ENCODE data around the gene VANGL1.
A peak's percentile ranks its signal among the peaks of the same experiment; 100 is the strongest.
"Not testable (repeated sequence)": the region's sequence is repeated elsewhere in the genome, so short reads cannot be mapped to it uniquely, and the experiment has no call there.

VANGL1 gene

DNA sequence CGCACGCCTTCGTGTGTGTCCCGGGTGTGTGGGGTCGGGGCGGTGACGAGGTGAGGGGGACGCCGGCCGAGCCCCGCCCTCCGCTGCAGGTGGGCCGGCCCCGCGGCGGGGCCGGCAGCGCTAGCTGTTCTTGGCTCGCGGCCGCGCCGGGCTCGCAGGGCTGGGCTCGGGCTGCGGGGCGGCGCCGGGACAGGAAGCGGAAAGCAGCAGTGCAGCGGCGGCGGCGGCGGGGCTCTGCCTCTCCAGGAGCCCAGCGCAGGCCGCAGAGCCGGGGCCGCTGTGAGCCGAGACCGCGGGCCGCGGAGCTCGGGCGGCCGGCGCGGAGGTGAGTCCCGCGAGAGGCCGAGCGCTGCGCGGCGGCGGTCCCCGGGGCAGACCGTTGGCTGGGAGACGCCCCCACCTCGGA, at the start of gene VANGL1:
Gene VANGL1 (plus strand): TSS at position 209 of the 406 bp plus-strand sequence. CDS start 9,444 bp downstream, outside the sequence.
- peak; percentile 47 for DNase-seq

DNA sequence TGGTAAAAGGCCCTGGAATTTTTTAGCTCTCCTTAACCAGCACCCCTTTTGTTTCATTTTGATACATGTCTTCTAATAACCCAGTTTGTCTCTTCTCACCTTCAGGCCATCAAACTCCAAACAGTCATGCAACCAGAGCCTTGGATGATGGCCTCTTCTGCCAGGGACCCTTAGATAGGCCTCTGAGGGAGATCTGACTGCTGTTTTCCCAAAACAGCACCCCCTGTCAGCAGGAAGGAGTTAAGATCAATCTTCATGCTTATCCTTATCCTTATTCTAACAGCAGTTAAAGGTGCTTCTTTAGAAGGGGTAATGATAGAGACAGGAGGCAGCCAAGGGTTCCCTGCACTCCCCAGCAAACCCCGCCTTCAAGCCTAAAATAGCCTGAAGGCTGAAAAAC, 49.5 kb upstream of the VANGL1 start:
- DNase-seq, result no peak

DNA sequence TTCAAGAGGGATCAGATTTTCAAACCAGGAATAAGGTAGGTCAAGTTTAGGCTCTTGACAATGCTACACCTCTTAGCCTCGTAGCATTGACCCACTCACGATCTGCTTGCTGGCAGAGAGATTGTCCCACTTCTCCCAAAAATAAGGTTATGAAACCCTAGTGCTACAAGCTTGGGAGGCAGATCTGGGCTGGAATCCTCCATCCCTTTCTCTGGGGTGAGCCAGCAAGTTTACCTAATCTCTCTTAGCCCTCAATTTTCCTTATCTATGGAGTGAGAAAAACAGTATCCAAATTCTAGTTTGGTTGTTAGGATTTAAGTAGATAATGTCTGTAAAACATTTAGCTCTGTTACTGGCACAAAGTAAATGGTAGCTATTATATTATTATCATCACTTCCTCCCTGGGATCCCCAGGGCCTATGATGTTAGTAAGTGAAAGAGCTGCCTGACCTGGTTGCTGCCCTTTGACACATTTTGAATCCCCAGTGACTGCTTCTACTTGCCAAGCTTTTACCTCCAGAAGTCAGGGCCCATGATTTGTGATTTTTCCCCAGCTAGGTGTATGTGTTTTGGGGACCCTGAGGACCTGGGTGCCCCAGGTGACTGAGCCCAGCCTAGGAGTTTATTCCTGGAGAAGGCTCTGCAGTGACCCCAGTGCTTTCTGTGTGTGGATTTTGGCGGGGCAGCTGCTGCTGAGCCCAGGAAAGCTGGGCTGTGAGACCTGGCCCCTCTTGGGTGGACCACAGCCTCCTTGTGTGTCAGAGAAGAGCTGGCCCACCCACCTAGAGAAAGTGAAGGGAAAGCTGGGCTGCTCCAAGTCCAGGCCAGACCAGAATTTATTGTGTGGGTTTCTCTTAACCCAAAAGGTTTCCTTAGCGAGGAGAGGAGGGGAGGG, 48.2 kb upstream of the VANGL1 start:
- no peak for DNase-seq

DNA sequence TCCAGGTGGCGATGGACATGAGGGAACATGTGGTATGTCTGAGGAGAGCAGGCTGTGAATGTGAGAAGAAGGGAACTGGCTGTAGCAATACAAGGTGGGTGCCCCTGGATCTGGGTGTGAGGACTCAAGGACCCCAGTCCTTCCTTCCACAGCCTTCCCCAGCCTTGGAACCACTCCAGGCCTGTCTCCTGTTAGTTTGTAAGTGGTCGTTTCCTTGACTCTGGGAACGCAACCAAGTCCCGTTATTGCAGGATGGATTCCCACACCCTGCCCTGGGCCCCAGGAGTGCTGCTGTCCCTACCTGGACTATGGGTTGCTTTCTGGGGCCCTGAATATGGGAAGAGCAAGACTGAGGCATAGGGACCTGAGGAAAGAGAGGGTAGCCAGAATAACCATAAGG, 47.2 kb upstream of the VANGL1 start:
- DNase-seq, result no peak

DNA sequence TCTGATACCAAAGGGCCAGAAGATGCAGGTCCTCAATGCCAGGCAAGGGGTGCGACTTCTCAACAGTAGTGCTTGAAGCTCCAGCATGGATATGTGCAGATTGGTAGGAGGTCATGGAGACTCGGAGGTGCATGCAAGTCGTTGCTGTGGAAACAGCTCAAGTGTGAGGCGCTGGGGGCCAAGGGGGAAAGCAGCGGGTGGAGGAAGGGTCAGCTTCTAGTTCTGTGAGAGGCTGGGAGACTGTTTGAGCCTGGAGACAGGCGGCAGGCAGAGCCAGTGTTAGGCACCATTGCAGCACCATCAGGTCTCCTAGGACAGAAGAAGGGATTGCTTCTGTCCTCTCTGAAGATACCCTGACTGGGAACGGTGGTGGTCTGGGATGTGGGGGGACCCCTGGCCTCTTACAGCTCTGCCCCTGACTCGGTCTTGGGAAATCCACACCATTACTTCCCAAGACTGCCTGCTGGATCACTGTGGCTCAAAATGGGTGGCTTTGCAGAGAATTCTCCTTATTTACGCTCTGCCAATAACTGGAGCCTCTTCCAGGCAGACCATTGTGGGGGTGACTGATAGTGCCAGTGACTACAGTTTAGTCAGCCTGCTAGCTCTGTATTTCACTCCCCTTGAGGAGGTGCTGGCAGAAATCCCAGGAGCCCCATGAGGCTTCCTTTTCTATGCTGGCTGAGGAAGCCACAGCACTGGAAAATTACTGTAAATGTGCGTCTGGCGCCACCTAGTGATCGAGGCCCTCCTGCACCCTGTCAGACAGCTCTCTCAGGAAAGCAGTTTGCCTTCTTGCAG, 46.3 kb upstream of the VANGL1 start:
- peak; percentile 55 for DNase-seq

DNA sequence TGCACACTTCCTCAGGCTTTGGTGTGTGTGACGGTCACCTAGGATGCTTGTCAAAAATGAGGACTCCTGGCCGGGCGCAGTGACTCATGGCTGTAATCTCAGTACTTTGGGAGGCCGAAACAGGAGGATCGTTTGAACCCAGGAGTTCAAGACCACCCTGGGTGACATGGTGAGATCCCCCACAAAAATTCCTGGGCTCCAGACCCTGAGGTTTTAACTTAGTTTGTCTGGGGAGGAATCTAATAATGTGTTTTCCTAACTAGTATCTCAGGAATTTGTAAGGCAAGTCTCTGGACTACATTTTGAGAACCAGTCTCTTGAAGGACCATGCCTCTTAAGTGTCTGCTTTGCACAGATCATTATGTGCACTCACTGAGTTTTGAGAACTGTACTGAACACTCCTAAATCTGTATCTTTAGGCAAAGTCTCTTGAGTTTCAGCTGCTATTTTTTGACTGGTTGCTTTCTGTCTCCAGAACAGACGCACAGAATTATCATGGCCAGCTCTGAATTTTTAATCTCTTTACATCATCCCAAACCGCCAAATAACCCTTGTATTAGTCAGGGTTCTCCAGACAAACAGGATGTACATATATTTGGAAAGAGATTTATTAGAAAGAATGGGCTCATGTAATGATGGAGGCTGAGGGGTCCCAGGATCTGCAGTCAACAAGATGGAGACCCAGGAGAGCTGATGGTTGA, 45.5 kb upstream of the VANGL1 start:
- DNase-seq, result no peak

DNA sequence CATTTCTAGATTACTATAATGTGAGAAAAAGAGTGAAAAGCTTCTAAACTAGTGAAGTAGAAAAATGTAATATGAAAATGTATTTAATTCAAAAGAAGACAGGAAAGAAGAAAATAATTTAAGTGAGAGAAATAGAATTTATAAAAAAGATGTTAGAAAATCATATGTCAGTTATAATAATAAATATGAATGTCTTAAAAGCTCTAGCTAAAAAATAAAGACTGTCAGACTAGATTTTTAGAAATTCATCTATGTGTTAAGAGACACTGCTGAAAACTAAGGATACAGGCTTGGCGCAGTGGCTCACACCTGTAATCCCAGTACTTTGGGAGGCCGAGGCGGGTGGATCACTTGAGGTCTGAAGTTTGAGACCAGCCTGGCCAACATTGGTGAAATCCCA, 37.3 kb upstream of the VANGL1 start:
- DNase-seq, result no peak

DNA sequence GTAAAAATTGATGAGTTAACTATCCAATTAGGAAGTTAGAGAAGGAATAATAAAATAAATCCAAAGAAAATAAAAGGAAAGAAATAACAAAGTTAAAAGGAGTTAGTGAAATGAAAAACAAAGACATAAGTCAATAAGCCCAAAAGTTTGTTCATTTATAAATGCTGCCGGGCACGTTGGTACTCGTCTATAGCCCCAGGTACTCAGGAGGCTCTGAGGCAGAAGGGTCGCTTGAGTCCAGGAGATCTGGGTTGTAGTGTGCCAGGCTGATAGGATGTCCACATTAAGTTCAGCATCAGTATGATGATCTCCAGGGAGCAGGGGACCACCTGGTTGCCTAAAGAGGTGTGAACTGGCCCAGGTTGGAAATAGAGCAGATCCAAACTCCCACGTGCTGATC, 35.5 kb upstream of the VANGL1 start:
- DNase-seq, result no peak

DNA sequence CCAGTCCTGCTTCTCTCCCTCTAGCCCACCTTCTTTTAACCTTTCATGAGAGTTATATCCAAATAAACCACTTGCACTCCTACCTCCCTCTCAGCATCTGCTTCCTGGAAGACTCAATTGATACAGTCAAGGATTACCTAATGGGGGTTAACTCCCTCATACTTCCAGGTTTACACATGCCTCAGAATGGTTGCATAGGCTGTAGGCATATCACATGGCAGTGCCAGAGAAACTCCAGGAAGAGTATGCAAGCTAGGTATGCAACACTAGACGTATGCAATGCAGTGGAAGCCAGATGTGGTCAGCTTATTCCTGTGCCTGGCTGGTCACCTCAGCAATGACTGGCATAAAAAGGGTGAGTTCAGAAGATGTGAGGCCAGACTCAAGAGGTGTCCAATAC, 32.7 kb upstream of the VANGL1 start:
- no peak for DNase-seq

DNA sequence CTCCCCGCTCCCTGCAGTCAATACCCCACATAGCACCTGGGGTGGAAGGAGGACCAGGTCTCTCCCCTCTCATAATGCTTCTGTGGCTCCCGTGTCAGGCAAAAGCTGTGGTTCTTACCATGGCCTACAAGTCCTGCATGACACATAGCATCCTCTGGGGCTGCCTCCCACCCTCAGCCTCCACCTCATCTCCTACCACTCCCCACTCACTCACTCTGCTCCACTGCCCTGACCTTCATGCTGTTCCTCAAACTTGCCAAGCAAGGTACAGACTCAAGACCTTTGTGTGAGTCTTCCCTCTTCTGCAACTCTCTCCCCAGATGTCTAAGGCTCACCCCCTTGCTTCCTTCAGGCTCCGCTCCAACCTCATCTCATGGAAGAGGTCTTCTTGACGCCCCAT, 28.0 kb upstream of the VANGL1 start:
- DNase-seq, result no peak

DNA sequence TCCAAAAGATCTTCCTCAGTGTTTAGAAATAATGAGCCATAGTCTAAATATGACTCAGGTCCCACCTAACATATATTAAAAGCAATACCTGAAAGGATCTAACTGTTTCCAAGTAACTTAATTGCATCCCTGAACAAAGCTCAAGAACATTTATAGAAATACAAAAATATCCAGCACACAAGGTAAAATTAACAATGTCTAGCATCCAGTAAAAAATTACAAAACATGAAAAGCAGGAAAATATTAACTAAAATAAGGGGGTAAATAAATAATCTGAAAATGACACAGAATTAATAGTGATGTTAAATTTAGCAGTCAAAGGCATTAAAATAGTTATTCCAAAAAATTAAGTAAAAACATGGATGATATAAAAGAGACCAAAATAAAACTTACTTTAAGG, 21.3 kb upstream of the VANGL1 start:
- DNase-seq, result no peak

DNA sequence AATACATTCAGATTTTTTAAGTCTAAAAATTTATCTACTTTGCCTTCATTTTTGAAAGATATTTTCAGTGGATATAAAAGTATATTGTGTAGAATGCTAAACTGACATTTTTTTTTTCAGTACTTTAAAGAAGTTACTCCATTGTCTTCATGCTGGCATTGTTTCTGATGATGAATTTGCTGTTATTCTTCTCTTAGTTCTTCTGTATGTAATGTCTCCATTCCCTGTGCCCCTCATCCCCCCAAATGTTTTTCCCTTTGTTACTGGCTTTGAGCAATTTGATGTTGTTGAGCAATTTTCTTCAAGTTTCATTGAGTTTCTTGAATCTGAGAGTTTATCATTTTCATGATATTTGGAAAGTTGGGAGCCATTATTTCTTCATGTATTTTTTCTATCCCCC, 20.8 kb upstream of the VANGL1 start:
- DNase-seq, result no peak

DNA sequence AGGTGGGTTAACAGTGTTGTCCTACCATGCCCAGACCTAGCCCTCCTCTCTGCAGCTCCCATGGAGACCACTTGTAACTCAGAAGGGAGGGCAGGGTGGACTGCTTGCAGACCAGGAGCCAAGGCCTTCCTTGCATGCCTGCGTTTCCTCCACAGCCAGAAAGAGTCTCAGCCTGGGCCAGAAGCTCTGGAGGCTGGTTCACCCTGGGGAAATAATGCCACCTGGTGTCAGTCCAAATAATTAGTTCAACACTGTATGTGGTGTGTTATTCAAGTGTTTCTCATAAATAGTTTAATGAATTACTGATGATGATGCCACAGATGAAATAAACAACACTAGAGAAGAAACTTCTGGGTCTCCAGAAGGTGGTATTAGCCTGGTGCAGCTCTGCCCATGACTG, 16.9 kb upstream of the VANGL1 start:
- DNase-seq, result no peak

DNA sequence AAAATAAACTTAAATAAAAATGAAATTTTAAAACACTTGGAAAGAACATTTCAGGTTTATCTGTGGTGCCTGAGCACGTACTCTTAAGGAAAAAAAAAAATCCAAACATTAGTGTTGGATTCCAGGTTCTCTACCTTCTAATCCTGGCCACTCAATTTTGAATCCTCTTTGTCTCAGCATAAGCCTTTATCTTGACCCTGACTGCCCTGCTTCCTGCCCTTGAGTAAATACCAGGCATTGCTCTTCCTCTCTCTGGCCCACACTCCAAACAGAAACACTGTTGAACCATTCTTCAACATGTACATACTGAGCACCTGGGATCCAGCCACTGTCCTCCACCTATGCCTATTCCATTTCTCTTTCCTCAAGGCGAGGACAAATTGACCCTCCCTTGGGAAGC, 11.4 kb upstream of the VANGL1 start:
- DNase-seq, result no peak

DNA sequence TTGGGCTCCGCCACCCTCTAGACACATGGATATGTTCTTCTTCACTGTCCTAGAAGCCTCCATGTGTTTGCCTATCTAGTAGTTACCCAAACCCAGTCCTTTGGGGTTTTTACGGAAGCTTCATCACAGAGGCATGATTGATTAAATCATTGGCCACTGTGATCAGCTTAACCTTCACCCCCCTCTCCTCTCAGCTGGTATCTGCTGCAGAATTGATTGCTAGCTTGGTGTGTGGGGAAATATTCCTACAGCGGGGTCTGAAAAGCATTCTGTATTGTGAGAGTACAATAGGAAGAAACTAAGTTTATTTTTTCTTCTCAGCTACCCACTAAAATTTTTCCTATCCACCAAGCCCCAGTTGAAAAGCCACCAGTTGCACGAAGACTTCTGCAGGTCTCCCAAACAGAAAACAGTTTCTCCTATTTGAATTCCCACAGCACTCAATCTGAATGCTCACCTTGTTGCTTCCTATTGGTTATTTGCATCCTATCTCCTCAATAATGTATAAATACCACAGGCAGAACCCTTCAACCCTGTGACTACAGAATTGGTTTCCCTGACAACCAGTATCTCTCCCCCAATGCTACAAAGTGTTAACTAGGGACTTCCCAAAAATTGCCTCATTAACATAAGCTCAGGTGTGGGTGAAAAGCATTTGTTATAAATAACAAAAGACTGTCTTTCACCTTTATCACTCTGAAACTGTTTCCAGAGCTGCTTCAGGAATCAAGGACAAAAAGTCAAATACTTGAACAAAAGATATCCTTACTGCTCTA, 9.3 kb upstream of the VANGL1 start:
- DNase-seq, result no peak

DNA sequence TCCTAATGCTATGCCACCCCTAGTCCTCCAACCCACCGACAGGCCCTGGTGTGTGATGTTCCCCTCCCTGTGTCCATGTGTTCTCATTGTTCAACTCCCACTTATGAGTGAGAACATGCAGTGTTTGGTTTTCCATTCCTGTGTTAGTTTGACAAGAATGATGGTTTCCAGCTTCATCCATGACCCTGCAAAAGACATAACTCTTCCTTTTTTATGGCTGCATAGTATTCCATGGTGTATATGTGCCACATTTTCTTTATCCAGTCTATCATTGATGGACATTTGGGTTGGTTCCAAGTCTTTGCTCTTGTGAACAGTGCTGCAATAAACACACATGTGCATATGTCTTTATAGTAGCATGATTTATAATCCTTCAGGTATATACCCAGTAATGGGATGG, 8.2 kb upstream of the VANGL1 start:
- not testable (repeated sequence) for DNase-seq

DNA sequence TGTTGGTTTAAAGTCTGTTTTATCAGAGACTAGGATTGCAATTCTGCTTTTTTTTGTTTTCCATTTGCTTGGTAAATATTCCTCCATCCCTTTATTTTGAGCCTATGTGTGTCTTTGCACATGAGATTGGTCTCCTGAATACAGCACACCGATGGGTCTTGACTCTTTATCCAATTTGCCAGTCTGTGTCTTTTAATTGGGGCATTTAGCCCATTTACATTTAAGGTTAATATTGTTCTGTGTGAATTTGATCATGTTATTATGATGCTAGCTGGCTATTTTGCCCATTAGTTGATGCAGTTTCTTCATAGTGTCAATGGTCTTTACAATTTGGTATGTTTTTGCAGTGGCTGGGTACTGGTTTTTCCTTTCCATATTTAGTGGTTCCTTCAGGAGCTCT, 4.5 kb upstream of the VANGL1 start:
- DNase-seq, result not testable (repeated sequence)

DNA sequence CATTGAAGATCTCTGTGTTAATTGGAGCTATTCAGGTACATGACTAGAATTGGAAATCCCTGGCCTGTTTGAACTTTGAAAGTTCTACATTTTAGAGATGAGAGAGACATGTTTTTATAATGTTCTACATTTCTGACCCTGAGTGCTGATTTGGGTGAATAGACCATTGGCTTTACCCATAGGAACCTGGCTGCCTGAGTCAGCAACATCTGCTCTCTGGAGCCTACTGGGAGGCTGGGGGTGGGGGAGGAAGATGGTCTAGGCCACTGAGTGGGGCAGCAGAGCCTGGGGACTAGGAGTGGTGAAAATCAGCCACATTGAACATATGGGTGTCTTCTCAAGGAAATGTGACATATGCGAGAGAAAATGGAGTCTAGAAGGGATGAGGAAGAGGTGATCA, 1.4 kb upstream of the VANGL1 start:
- no peak for DNase-seq

DNA sequence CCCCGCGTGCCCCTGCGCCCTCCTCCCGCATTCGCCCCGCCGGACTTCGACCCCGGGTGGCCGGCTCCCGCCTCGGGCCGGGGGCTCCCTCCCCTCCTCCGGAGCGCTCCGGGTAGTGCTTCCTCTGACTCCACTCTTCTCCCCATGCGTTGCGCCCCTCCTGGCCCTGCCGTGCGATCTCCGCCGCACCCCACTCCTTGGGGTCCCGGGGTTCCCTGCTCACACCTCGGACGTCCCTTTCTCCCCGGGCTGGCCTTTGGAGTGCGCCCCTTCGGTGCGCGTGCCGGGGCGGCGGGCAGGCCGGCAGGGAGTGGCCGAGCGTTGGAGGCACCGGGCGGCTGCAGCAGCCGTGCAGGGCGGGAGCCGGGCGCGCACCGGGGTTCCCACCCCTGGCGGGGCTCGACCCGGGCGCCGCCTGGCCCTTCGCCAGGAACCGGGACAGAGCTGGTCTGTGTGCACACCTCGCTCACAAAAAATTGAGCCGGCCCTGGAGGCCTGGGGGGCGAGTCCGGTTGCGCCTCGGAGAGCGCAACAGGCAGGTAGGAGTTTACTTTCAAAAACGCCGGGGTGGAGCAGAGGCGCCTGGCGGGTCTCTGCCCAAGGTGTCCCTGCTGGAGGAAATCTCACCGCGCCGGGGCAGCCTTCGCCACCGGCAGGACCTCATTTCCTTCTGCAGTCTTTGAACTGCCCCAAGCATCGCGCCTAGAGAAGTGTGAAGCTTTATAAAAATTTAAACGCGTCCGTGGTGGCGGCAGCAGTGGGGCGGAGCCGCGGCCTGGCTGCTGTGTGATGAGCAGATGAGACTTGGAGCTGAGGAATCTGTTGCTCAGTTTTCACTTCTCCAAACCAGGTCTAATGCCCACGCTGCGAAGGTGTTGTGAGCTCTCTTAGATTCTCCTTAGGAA, 650 bp downstream of the VANGL1 start:
- peak; percentile 20 for DNase-seq

DNA sequence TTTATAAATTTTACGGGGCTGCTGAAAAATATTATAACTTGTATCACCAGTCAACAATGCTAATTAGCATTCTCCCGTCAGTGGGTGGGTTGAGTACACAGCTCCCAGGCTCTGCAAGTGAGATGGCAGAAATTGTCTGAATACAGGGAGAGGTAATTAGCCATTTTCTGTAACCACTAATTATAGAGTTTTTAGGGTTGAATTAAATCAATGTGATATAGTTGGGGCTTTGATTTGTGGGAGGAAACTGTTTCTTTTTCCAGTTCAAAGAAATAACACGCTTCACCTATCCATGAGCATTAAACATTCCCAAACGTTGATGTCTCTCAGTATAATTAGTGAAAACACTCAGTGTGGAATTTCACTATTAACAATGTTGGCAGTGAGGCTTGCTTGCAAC, 1.5 kb downstream of the VANGL1 start:
- DNase-seq, result no peak

DNA sequence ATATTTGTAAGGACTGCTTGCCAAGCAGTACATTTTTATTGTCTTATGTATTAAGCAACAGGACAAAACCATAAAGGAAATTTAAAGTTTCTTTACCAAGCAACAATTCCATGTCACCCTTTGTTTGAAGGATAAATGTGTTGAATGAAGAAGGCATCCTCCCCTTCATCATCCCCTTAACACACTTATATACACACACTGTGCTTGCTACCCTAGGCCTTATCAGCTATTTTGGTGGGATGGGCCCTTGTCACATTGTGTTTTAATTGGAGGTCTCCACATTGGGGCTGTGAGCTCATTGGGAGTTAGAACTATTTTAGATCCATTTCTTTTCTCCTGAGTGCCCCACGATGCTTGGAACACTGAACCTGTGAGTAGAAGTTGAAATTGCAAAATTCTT, 1.9 kb downstream of the VANGL1 start:
- DNase-seq, result no peak

DNA sequence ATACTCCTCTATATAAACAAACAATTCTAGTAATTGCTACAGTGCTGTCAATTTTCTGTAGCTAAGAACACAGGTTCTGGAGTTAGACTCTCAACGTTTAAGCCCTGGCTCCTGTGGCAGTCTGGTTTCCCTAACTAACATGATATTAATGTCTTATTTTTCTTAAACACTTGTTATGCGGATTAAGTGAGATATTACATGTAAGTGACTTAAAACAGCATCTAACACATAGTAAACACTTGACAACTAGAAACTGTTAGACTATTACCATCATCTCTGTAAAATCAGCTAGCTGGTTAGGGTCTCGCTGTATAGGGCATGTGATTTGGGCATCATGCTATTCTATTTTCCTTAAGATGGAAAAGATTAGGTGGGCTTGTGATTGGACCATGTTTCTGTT, 2.3 kb downstream of the VANGL1 start:
- DNase-seq, result no peak
